HepG2 (cell line): Measurements from ENCODE around the gene SIK2. TPM values are rescaled to one million over a fixed set of nuclear protein-coding genes. Genes with fewer than 3 reads are reported as not detected.

ENCODE experiments used
- ATAC-seq: fragments of 200-7000 bp; cut with Tn5 transposase; 3 replicates; pipeline ENCODE4 v1.9.1; 2020; ENCODE audit warnings: mild to moderate bottlenecking, moderate library complexity
- BruUV-seq: library from RNA; stranded (reverse); fragments of 400-500 nt; replicated peaks from 2 replicates; lab custom pipeline; 2021; lab: Mats Ljungman, UMichigan
- CTCF ChIA-PET: fragments of 300-600 bp; formaldehyde crosslinking; extraction: SDS; loops from one replicate; lab custom pipeline; 2021; ENCODE audit warnings: low total read pairs, inconsistent platforms, low intra/inter-chr PET ratio; lab: Yijun Ruan, JAX
- POLR2A ChIA-PET: fragments of 350-600 bp; sonication (Branson Sonifier 250); formaldehyde crosslinking; loops from one replicate; lab custom pipeline; 2020; ENCODE audit warnings: antibody characterized with exemption, inconsistent platforms; lab: Yijun Ruan, JAX
- DNase-seq: peaks from one replicate; pipeline ENCODE4 v3.0.0-alpha.2; 2015; ENCODE audit warnings: low spot score
- FAIRE-seq: peaks from 3 replicates; lab custom pipeline; 2011; peaks lifted over from hg19 to GRCh38; lab: Jason Lieb, UNC
- H2AFZ ChIP-seq: one replicate; pipeline ENCODE4 v1.6.1; 2011; ENCODE audit warnings: low read length, inconsistent platforms
- H3K27ac ChIP-seq: fragments of 300-600 bp; 3 replicates; pipeline ENCODE4 v1.8.0; 2011; ENCODE audit warnings: mixed run types, mild to moderate bottlenecking, mixed read lengths, low read length, inconsistent platforms; ENCODE audit not compliant: insufficient read depth; ENCODE audit errors: extremely low read length
- H3K27me3 ChIP-seq, 2 experiments: fragments of 200-600 bp in 1 of 2; 2 replicates in 1 of 2; 3 replicates in 1 of 2; pipeline versions ENCODE4 v1.6.0 to v1.8.0; 2011; ENCODE audit warnings: low read length in 2 of 2, mild to moderate bottlenecking in 2 of 2, moderate library complexity in 2 of 2, inconsistent platforms in 1 of 2; ENCODE audit not compliant: insufficient read depth in 2 of 2, control insufficient read depth in 1 of 2
- H3K36me3 ChIP-seq, 2 experiments: fragments of 200-600 bp in 1 of 2; replicated peaks in 1 of 2; 2 replicates in 1 of 2; 3 replicates in 1 of 2; pipeline versions ENCODE4 v1.5.1 to v1.8.0; 2011; ENCODE audit warnings: low read length in 2 of 2, inconsistent platforms in 1 of 2; ENCODE audit not compliant: insufficient read depth in 2 of 2, control insufficient read depth in 1 of 2
- H3K4me1 ChIP-seq: 2 replicates; pipeline ENCODE4 v1.5.1; 2012; ENCODE audit warnings: low read length, inconsistent platforms; ENCODE audit not compliant: insufficient read depth
- H3K4me2 ChIP-seq: 2 replicates; pipeline ENCODE4 v1.6.0; 2011; ENCODE audit warnings: low read depth, low read length, inconsistent platforms
- H3K4me3 ChIP-seq, 3 experiments: fragments of 200-600 bp in 1 of 3; sonication (generic), shearing (Covaris generic) in 1 of 3; replicated peaks in 1 of 3; 2 replicates each; pipeline ENCODE4 v1.5.1; 2011 to 2016; ENCODE audit warnings: low read length in 3 of 3, inconsistent platforms in 2 of 3, low read depth in 2 of 3, mild to moderate bottlenecking in 2 of 3, control low read depth in 1 of 3, mixed read lengths in 1 of 3; ENCODE audit not compliant: insufficient read depth in 1 of 3
- H3K79me2 ChIP-seq: one replicate; pipeline ENCODE4 v1.6.1; 2011; ENCODE audit warnings: low read length, inconsistent platforms; ENCODE audit not compliant: insufficient read depth
- H3K9ac ChIP-seq: 2 replicates; pipeline ENCODE4 v1.6.0; 2011; ENCODE audit warnings: mild to moderate bottlenecking, low read depth, low read length, inconsistent platforms; ENCODE audit not compliant: insufficient read depth
- H3K9me3 ChIP-seq: 2 replicates; pipeline ENCODE4 v1.5.1; 2012; ENCODE audit warnings: mild to moderate bottlenecking, low read length
- H4K20me1 ChIP-seq: 2 replicates; pipeline ENCODE4 v1.6.0; 2011; ENCODE audit warnings: inconsistent platforms, mild to moderate bottlenecking, low read length, moderate library complexity; ENCODE audit not compliant: insufficient read depth
- ARID5B ChIP-seq: IDR thresholded peaks from 2 replicates; pipeline ENCODE4 v1.4.0; 2020; ENCODE audit warnings: mild to moderate bottlenecking, missing genetic modification reagents
- JUND ChIP-seq: sonication (generic); formaldehyde crosslinking; IDR thresholded peaks from 2 replicates; pipeline ENCODE4 v1.8.0; 2022; ENCODE audit warnings: mild to moderate bottlenecking, missing genetic modification reagents
- KLF12 ChIP-seq: sonication (generic); formaldehyde crosslinking; IDR thresholded peaks from 2 replicates; pipeline ENCODE4 v1.4.0; 2020; ENCODE audit warnings: missing genetic modification reagents, borderline replicate concordance
- KMT2B ChIP-seq: IDR thresholded peaks from 2 replicates; pipeline ENCODE4 v1.6.1; 2016; ENCODE audit warnings: missing genetic modification reagents, missing compliant biosample characterization
- MYNN ChIP-seq: sonication (generic); formaldehyde crosslinking; IDR thresholded peaks from 2 replicates; pipeline ENCODE4 v1.4.0; 2020; ENCODE audit warnings: mild to moderate bottlenecking, low read depth, missing genetic modification reagents
- SP2 ChIP-seq: sonication (generic); formaldehyde crosslinking; IDR thresholded peaks from 2 replicates; pipeline ENCODE4 v1.5.1; 2020; ENCODE audit warnings: mild to moderate bottlenecking, missing genetic modification reagents
- ZNF362 ChIP-seq: sonication (generic); formaldehyde crosslinking; IDR thresholded peaks from 2 replicates; pipeline ENCODE4 v1.4.0; 2020; ENCODE audit warnings: missing genetic modification reagents, mild to moderate bottlenecking, borderline replicate concordance
- ZNF557 ChIP-seq: sonication (generic); formaldehyde crosslinking; IDR thresholded peaks from 2 replicates; pipeline ENCODE4 v1.4.0; 2020; ENCODE audit warnings: missing genetic modification reagents
- ZSCAN20 ChIP-seq: sonication (generic); formaldehyde crosslinking; IDR thresholded peaks from 2 replicates; pipeline ENCODE4 v1.4.0; 2020; ENCODE audit warnings: missing genetic modification reagents, mild to moderate bottlenecking, borderline replicate concordance
- WGBS: methylation state at CpG from one replicate; pipeline ENCODE4 v1.1.6; 2017; ENCODE audit warnings: low lambda C conversion rate; 5-methylcytosine and 5-hydroxymethylcytosine counted together
- in situ Hi-C: cut with HindIII; loops from 2 replicates; pipeline ENCODE4 v1.10.0; 2017; ENCODE audit warnings: low pct_unique_long_range_greater_than_20kb; ENCODE audit not compliant: extremely low pct_ligation_motif_present
- intact Hi-C: fragments of 100-400 bp; cut with micrococcal nuclease; formaldehyde crosslinking; loops from one replicate; pipeline ENCODE4 v1.10.0; 2022; ENCODE audit not compliant: unreplicated experiment
- polyA plus RNA-seq, 8 experiments: library from polyadenylated mRNA; depleted of rRNA in 3 of 8; stranded (reverse) in 7 of 8; unstranded in 1 of 8; fragments of >200 nt; fragmentation: Illumina TruSeq in 4 of 8; extraction: Trizol in 4 of 8; gene quantifications; 2 replicates each; pipeline versions ENCODE4 v1.2.1 to v1.2.3, GENCODE V29; 2011 to 2016; ENCODE audit warnings: low read depth in 4 of 8, missing spikeins in 1 of 8, mixed read lengths in 1 of 8; ENCODE audit not compliant: insufficient read depth in 1 of 8
- total RNA-seq, 5 experiments: library from RNA; depleted of rRNA; stranded (reverse); fragments of >200 nt; fragmentation: Illumina TruSeq; extraction: Trizol; gene quantifications; 2 replicates each; pipeline ENCODE4 v1.2.3, GENCODE V29; 2016; ENCODE audit warnings: low read depth in 1 of 5

Gene SIK2
- total and polyA plus RNA-seq, 2 of the 13 experiments (the other 11 are each of a cell fraction or from before 2014, with no cell fraction given), result 8.1 to 15.4 TPM

GRCh38 chr11:111572581-111572980 lies 29.7 kb upstream of the SIK2 start:
- Histone ChIP-seq H3K9me3 (no peaks in the 10 kb centered on the region), H3K4me3 (no peak overlapping the region), H3K27me3 (no peaks in the 10 kb centered on the region; a peak in 1 of 5 replicates), H3K79me2 (no peaks in the 10 kb centered on the region), H3K36me3 (no peaks in the 10 kb centered on the region), H3K27ac (no peak overlapping the region), H3K4me1 (peaks cover 48% of the 10 kb centered on the region), H3K4me2 (peak overlapping the region; percentile 72; the same call in 1 of the 2 replicates), H4K20me1 (no peaks in the 10 kb centered on the region), H3K9ac (no peak overlapping the region), H2AFZ (no peak overlapping the region)
- no peak for ATAC-seq
- in situ Hi-C loops (no loop called here), intact Hi-C loops (no loop called here)
- TF ChIP-seq ZSCAN20, result no peak
- no peak for TF ChIP-seq ZNF557
- no peak for TF ChIP-seq JUND (CRISPR knock-in tag)
- TF ChIP-seq ARID5B, result no peak
- POLR2A ChIA-PET, result no interaction called here
- CTCF ChIA-PET, result no interaction called here
- WGBS, result 90% methylated on average over 3 of the region's 3 CpGs
- DNase-seq, result no peak
- FAIRE-seq, result no peak
- BruUV-seq, result no TSS peak

GRCh38 chr11:111573821-111574249 lies 28.4 kb upstream of the SIK2 start:
- POLR2A ChIA-PET, result no interaction called here
- in situ Hi-C loops (no loop called here), intact Hi-C loops (no loop called here)
- BruUV-seq, result no TSS peak
- Histone ChIP-seq H3K9me3 (no peaks in the 10 kb centered on the region), H3K4me1 (peaks cover 48% of the 10 kb centered on the region), H3K27me3 (no peaks in the 10 kb centered on the region; a peak in 1 of 5 replicates), H3K9ac (no peak overlapping the region), H4K20me1 (no peaks in the 10 kb centered on the region), H3K27ac (no peak overlapping the region), H3K4me3 (no peak overlapping the region), H3K36me3 (no peaks in the 10 kb centered on the region), H2AFZ (no peak overlapping the region), H3K79me2 (no peaks in the 10 kb centered on the region), H3K4me2 (peak overlapping the region; percentile 39; the same call in 1 of the 2 replicates)
- ATAC-seq (no peak), DNase-seq (no peak), FAIRE-seq (no peak)
- CTCF ChIA-PET, result no interaction called here
- 52% methylated on average over 4 of the region's 4 CpGs for WGBS
- TF ChIP-seq SP2 (CRISPR knock-in tag), result no peak
- no peak for TF ChIP-seq KLF12 (CRISPR knock-in tag)
- no peak for TF ChIP-seq KMT2B (CRISPR knock-in tag)
- TF ChIP-seq MYNN, result no peak
- no peak for TF ChIP-seq ZNF362 (CRISPR knock-in tag)
